ENCODE measurements around the gene SP9.

- TF ChIP-seq CTCF (IDR thresholded peaks at IDR 0.05) = no peak
- TF ChIP-seq POLR2A (IDR thresholded peaks at IDR 0.05) = no peak
These were observed 5.0 kb downstream of the SP9 start for GRCh38 chr2:174339561-174340399.

Measured in esophagus squamous epithelium (tissue), 4 donors.